Liver (tissue), 9 donors: ENCODE measurements around the gene LILRA6. TPM values are rescaled to one million over a fixed set of nuclear protein-coding genes. Genes with fewer than 3 reads are reported as not detected.

ENCODE experiments used
- DNase-seq: peaks from one replicate; pipeline ENCODE4 v3.0.0-alpha.2; 2017; ENCODE audit warnings: low spot score
- H3K27ac ChIP-seq, 2 donors: one replicate each; pipeline ENCODE4 v1.7.0; 2013; ENCODE audit warnings: inconsistent platforms in 2 of 2, low read length in 2 of 2, control low read depth in 1 of 2, low read depth in 1 of 2, mild to moderate bottlenecking in 1 of 2
- H3K27me3 ChIP-seq, 4 donors: one replicate each; pipeline versions ENCODE4 v1.6.1 to v1.7.0; 2013; ENCODE audit warnings: low read length in 3 of 4, inconsistent platforms in 1 of 4, mild to moderate bottlenecking in 1 of 4, moderate library complexity in 1 of 4; ENCODE audit not compliant: control insufficient read depth in 4 of 4, insufficient read depth in 4 of 4
- H3K36me3 ChIP-seq, 4 donors: one replicate each; pipeline versions ENCODE4 v1.6.1 to v1.7.0; 2013; ENCODE audit warnings: low read length in 3 of 4, mild to moderate bottlenecking in 3 of 4, low read depth in 1 of 4, moderate library complexity in 1 of 4; ENCODE audit not compliant: control insufficient read depth in 4 of 4, insufficient read depth in 3 of 4
- H3K4me1 ChIP-seq, 4 donors: one replicate each; pipeline versions ENCODE4 v1.6.1 to v1.7.0; 2013; ENCODE audit warnings: low read length in 3 of 4, mild to moderate bottlenecking in 3 of 4, moderate library complexity in 1 of 4; ENCODE audit not compliant: control insufficient read depth in 4 of 4, insufficient read depth in 4 of 4
- H3K4me3 ChIP-seq, 3 donors: one replicate each; pipeline versions ENCODE4 v1.6.1 to v1.7.0; 2013; ENCODE audit warnings: low read length in 3 of 3, control low read depth in 1 of 3, low read depth in 1 of 3, mild to moderate bottlenecking in 1 of 3
- H3K9ac ChIP-seq, 2 donors: one replicate each; pipeline ENCODE4 v1.7.0; 2013; ENCODE audit warnings: low read length in 2 of 2, mild to moderate bottlenecking in 2 of 2, moderate library complexity in 2 of 2, control low read depth in 1 of 2, low read depth in 1 of 2
- H3K9me3 ChIP-seq, 4 donors: one replicate each; pipeline versions ENCODE4 v1.6.1 to v1.7.0; 2013; ENCODE audit warnings: low read length in 3 of 4; ENCODE audit not compliant: control insufficient read depth in 4 of 4
- ATF3 ChIP-seq: IDR thresholded peaks from 2 replicates; pipeline ENCODE4 v1.6.1; 2016; ENCODE audit warnings: antibody characterized with exemption
- CTCF ChIP-seq: fragments of 150-350 bp; IDR thresholded peaks from 2 replicates; pipeline ENCODE4 v1.5.1; 2017; ENCODE audit warnings: improper control_type of control experiment, low read depth, low read length; ENCODE audit not compliant: missing input control
- EGR1 ChIP-seq, 2 donors: IDR thresholded peaks; 2 replicates each; pipeline ENCODE4 v1.6.1; 2016 to 2018; ENCODE audit warnings: antibody characterized with exemption in 2 of 2, low read depth in 2 of 2
- FOXA1 ChIP-seq: IDR thresholded peaks from 2 replicates; pipeline ENCODE4 v1.6.1; 2016; ENCODE audit warnings: antibody characterized with exemption
- FOXA2 ChIP-seq: IDR thresholded peaks from 2 replicates; pipeline ENCODE4 v1.6.1; 2016; ENCODE audit warnings: antibody characterized with exemption
- GABPA ChIP-seq, 2 donors: IDR thresholded peaks in 1 of 2; conservative IDR thresholded peaks in 1 of 2; 2 replicates each; pipeline ENCODE4 v1.6.1; 2016; ENCODE audit warnings: antibody characterized with exemption in 2 of 2, mild to moderate bottlenecking in 1 of 2, moderate library complexity in 1 of 2
- HNF4A ChIP-seq, 2 donors: conservative IDR thresholded peaks; 2 replicates each; pipeline ENCODE4 v1.6.1; 2016; ENCODE audit warnings: antibody characterized with exemption in 2 of 2, mild to moderate bottlenecking in 2 of 2
- HNF4G ChIP-seq: IDR thresholded peaks from 2 replicates; pipeline ENCODE4 v1.6.1; 2016; ENCODE audit warnings: antibody characterized with exemption
- JUND ChIP-seq, 2 donors: IDR thresholded peaks; 2 replicates each; pipeline ENCODE4 v1.6.1; 2016; ENCODE audit warnings: antibody characterized with exemption in 2 of 2
- MAX ChIP-seq: IDR thresholded peaks from 2 replicates; pipeline ENCODE4 v1.6.1; 2016; ENCODE audit warnings: antibody characterized with exemption
- NR2F2 ChIP-seq: IDR thresholded peaks from 2 replicates; pipeline ENCODE4 v1.6.1; 2016; ENCODE audit warnings: antibody characterized with exemption
- RAD21 ChIP-seq, 2 donors: IDR thresholded peaks; 2 replicates each; pipeline ENCODE4 v1.6.1; 2016; ENCODE audit warnings: antibody characterized with exemption in 2 of 2, mild to moderate bottlenecking in 2 of 2
- REST ChIP-seq: IDR thresholded peaks from 2 replicates; pipeline ENCODE4 v1.6.1; 2016; ENCODE audit warnings: antibody characterized with exemption, mild to moderate bottlenecking
- SP1 ChIP-seq: IDR thresholded peaks from 2 replicates; pipeline ENCODE4 v1.6.1; 2018; ENCODE audit warnings: antibody characterized with exemption, mild to moderate bottlenecking
- TAF1 ChIP-seq: conservative IDR thresholded peaks from 2 replicates; pipeline ENCODE4 v1.6.1; 2016; ENCODE audit warnings: antibody characterized with exemption, mild to moderate bottlenecking
- YY1 ChIP-seq: IDR thresholded peaks from 2 replicates; pipeline ENCODE4 v1.6.1; 2016; ENCODE audit warnings: antibody characterized with exemption, mild to moderate bottlenecking
- ZBTB33 ChIP-seq: IDR thresholded peaks from 2 replicates; pipeline ENCODE4 v1.6.1; 2016; ENCODE audit warnings: antibody characterized with exemption
- WGBS: extraction: QIAGEN DNeasy Blood & Tissue Kit; methylation state at CpG from one replicate; pipeline ENCODE4 v1.1.7; 2013; 5-methylcytosine and 5-hydroxymethylcytosine counted together
- polyA plus RNA-seq, 2 donors: library from polyadenylated mRNA; stranded (reverse) in 1 of 2; unstranded in 1 of 2; fragments of 200-250 nt in 1 of 2; fragments of >200 nt in 1 of 2; fragmentation: Nextera tagmentation in 1 of 2; extraction: Ambion mirVana in 1 of 2; gene quantifications; one replicate each; pipeline versions ENCODE4 v1.2.1 to v1.2.3, GENCODE V29; 2013 to 2015
- total RNA-seq, 2 donors: library from RNA; depleted of rRNA; stranded (reverse); fragments of >200 nt; gene quantifications; one replicate each; pipeline ENCODE4 v1.2.3, GENCODE V29; 2014
- donor health status: healthy.
- donor health status: healthy.
- donor health status: healthy.
- donor health status: healthy.
- donor health status: healthy.

LILRA6 gene
- total and polyA plus RNA-seq, 4 donors, result 1.0 to 2.8 (median 1.7) TPM

GRCh38 chr19:54266133-54266532 is 23.5 kb upstream of the LILRA6 start:
- H3K27ac ChIP-seq, result no peak overlapping the region
- H3K9ac ChIP-seq, result no peak overlapping the region
- H3K27me3 ChIP-seq, result peaks cover 0 to 2% (median 0%) of the 10 kb centered on the region in 4 donors
- no peaks in the 10 kb centered on the region for H3K4me1 ChIP-seq
- peak; percentile 70 for DNase-seq
- H3K9me3 ChIP-seq, result no peaks in the 10 kb centered on the region
- H3K4me3 ChIP-seq, result no peak overlapping the region
- TF ChIP-seq YY1 (no peak), REST (no peak), NR2F2 (no peak), CTCF (peak; percentile 71), FOXA2 (no peak), ATF3 (no peak), JUND (IDR thresholded peaks at IDR 0.05) (no peak), RAD21 (IDR thresholded peaks at IDR 0.05) (peak; percentile 32 to 72), HNF4G (no peak), SP1 (no peak), MAX (no peak), GABPA (IDR thresholded peaks at IDR 0.05 in 1 of 2, conservative IDR thresholded peaks at IDR 0.05 in 1 of 2) (no peak), EGR1 (IDR thresholded peaks at IDR 0.05; ENCODE audit: low read depth in 2 of 2) (no peak), TAF1 (no peak), HNF4A (conservative IDR thresholded peaks at IDR 0.05) (no peak), ZBTB33 (no peak), FOXA1 (no peak)
- WGBS, result 5% methylated on average over 6 of the region's 6 CpGs
- no peaks in the 10 kb centered on the region for H3K36me3 ChIP-seq

GRCh38 chr19:54262470-54262869 is 19.9 kb upstream of the LILRA6 start:
- H3K9ac ChIP-seq, result no peak overlapping the region
- 76% methylated on average over 2 of the region's 2 CpGs for WGBS
- no peaks in the 10 kb centered on the region for H3K4me1 ChIP-seq
- H3K36me3 ChIP-seq, result no peaks in the 10 kb centered on the region
- H3K9me3 ChIP-seq, result no peaks in the 10 kb centered on the region
- DNase-seq, result no peak
- H3K4me3 ChIP-seq, result no peak overlapping the region
- no peak for TF ChIP-seq HNF4G
- no peak for TF ChIP-seq YY1
- H3K27me3 ChIP-seq, result peaks cover 0 to 2% (median 0%) of the 10 kb centered on the region in 4 donors
- H3K27ac ChIP-seq, result no peak overlapping the region
